Sigmoid colon (tissue), 7 donors: ENCODE data around the gene IER5. TPM values are rescaled to one million over a fixed set of nuclear protein-coding genes. Genes with fewer than 3 reads are reported as not detected.
A peak's percentile ranks its signal among the peaks of the same experiment; 100 is the strongest.

ENCODE experiments used
- DNase-seq: peaks from one replicate; pipeline ENCODE4 v3.0.0-alpha.2; 2019
- H3K27ac ChIP-seq, 4 donors: fragments of 200-600 bp; sonication (generic); one replicate each; pipeline ENCODE4 v1.5.1; 2016 to 2019; ENCODE audit warnings: mild to moderate bottlenecking in 1 of 4
- H3K27me3 ChIP-seq, 3 donors: fragments of 200-600 bp; sonication (generic); one replicate each; pipeline ENCODE4 v1.5.1; 2019; ENCODE audit warnings: mild to moderate bottlenecking in 1 of 3
- H3K36me3 ChIP-seq, 4 donors: fragments of 200-600 bp; sonication (generic); one replicate each; pipeline ENCODE4 v1.5.1; 2016 to 2019
- H3K4me1 ChIP-seq, 4 donors: fragments of 200-600 bp; sonication (generic); one replicate each; pipeline ENCODE4 v1.5.1; 2017 to 2019
- H3K4me3 ChIP-seq, 4 donors: fragments of 200-600 bp; sonication (generic); one replicate each; pipeline ENCODE4 v1.5.1; 2017 to 2019; ENCODE audit warnings: mild to moderate bottlenecking in 2 of 4, moderate library complexity in 1 of 4
- H3K9me3 ChIP-seq, 4 donors: fragments of 200-600 bp in 3 of 4; sonication (generic) in 3 of 4; one replicate each; pipeline versions ENCODE4 v1.5.1 to v1.6.1; 2013 to 2019
- EP300 ChIP-seq, 4 donors: sonication (generic); formaldehyde crosslinking; IDR thresholded peaks; one replicate each; pipeline ENCODE4 v1.6.1; 2017; ENCODE audit warnings: antibody characterized with exemption in 4 of 4
- POLR2A ChIP-seq, 2 donors: fragments of 450-650 bp; IDR thresholded peaks; one replicate each; pipeline ENCODE4 v1.6.1; 2016; ENCODE audit warnings: antibody characterized with exemption in 2 of 2, mild to moderate bottlenecking in 2 of 2, moderate library complexity in 2 of 2
- POLR2AphosphoS5 ChIP-seq, 4 donors: sonication (generic); formaldehyde crosslinking; IDR thresholded peaks; one replicate each; pipeline ENCODE4 v1.6.1; 2017; ENCODE audit warnings: antibody characterized with exemption in 4 of 4
- WGBS, 2 donors: extraction: QIAGEN DNeasy Blood & Tissue Kit; methylation state at CpG; one replicate each; pipeline ENCODE4 v1.1.7; 2013; 5-methylcytosine and 5-hydroxymethylcytosine counted together
- intact Hi-C: fragments of 100-400 bp; cut with DNase I; formaldehyde crosslinking; loops from one replicate; pipeline ENCODE4 v1.15.1; 2023
- polyA plus RNA-seq, 3 donors: library from polyadenylated mRNA; stranded (reverse); fragments of 200-250 nt; gene quantifications; one replicate each; pipeline ENCODE4 v1.2.3, GENCODE V29; 2013
- total RNA-seq, 4 donors: library from RNA; depleted of rRNA; stranded (reverse); fragments of >200 nt; gene quantifications; one replicate each; pipeline ENCODE4 v1.1.0, GENCODE V29; 2016
- TF ChIP-seq, protein P1 (sequence below), 4 experiments: fragments of 450-650 bp in 3 of 4; fragments of 200-600 bp in 1 of 4; IDR thresholded peaks; one replicate each; pipeline ENCODE4 v1.5.1; 2016 to 2019; ENCODE audit warnings: antibody characterized with exemption in 4 of 4, mild to moderate bottlenecking in 3 of 4, moderate library complexity in 2 of 4
- donor health status: healthy with polysubstance abuse.
- donor health status: Bipolar disorder and iron deficiency.
- donor health status: healthy.

The IER5 gene
- total and polyA plus RNA-seq, 7 donors = 7.7 to 11.7 (median 9.6) TPM

DNA sequence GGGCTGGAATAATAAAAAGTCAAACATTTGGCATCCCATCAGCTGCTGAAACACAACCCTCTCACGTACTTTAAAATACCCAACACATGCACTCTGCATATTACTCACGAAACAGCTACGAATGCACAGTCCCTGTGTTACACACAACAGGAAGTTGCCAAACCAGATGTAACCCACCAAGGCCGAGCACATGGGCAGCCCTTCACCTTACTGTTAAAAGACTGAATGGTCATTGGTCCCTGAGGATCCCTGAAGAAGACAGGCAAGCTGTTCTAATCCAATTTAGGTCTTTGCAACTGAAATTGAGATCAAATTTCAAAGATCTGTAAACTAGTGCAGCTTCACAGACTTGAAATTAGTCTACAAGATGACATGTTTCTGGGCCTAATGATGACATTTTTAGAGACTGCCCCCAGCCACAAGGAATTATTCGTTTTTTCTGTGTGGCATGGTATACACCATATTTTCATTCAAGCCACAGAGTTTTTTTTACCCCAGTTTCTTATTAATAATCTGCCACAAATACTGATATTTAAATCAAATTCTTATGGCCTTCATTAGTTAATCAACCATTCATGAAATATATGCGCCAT lies 25.6 kb upstream of the IER5 start:
- H3K4me1 ChIP-seq = peaks cover 0 to 10% (median 0%) of the 10 kb centered on the region in 4 donors
- H3K9me3 ChIP-seq = peaks cover 0 to 6% (median 0%) of the 10 kb centered on the region in 4 donors
- WGBS, 2 donors = 56 to 77% methylated on average over 6 of the region's 6 CpGs
- no peak for DNase-seq
- no peak overlapping the region for H3K4me3 ChIP-seq
- H3K27me3 ChIP-seq = no peaks in the 10 kb centered on the region
- peak overlapping the region in 1 of 4 donors; percentile 21 for H3K27ac ChIP-seq
- no peaks in the 10 kb centered on the region for H3K36me3 ChIP-seq
- intact Hi-C loops = no loop called here
- TF ChIP-seq, protein P1, sequence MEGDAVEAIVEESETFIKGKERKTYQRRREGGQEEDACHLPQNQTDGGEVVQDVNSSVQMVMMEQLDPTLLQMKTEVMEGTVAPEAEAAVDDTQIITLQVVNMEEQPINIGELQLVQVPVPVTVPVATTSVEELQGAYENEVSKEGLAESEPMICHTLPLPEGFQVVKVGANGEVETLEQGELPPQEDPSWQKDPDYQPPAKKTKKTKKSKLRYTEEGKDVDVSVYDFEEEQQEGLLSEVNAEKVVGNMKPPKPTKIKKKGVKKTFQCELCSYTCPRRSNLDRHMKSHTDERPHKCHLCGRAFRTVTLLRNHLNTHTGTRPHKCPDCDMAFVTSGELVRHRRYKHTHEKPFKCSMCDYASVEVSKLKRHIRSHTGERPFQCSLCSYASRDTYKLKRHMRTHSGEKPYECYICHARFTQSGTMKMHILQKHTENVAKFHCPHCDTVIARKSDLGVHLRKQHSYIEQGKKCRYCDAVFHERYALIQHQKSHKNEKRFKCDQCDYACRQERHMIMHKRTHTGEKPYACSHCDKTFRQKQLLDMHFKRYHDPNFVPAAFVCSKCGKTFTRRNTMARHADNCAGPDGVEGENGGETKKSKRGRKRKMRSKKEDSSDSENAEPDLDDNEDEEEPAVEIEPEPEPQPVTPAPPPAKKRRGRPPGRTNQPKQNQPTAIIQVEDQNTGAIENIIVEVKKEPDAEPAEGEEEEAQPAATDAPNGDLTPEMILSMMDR (IDR thresholded peaks at IDR 0.05) = no peak
- TF ChIP-seq POLR2AphosphoS5 (IDR thresholded peaks at IDR 0.05) (no peak), EP300 (IDR thresholded peaks at IDR 0.05) (no peak), POLR2A (IDR thresholded peaks at IDR 0.05) (no peak)

DNA sequence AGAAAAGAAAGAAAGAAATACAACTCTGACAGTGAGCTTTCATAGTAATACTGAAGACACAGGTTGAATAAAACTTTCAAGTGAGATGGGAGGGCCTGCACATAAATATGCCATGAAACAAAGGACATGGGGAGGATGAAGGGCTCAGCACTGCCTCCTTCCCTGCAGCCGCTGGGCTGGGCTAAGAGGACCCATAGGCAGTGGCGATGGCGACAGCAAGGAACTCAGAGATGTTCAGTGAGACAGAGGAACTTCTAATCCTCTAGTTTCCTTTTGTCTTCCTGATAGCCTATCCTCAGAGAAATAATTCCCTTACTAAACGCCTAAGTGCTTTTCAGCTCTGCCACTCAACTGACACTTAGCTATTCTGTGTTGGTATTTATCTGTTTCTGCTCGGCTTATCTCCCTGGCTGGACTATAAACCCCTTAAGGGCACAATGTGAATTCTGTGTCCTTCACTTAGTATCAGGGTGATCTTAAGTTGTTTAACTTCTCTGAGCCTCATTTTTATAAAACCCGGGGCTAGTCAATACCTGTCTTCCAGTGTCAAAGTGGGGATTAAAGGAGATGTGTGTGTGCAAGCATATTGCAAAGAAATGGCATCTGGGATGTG lies 24.4 kb upstream of the IER5 start:
- H3K27me3 ChIP-seq = no peaks in the 10 kb centered on the region
- intact Hi-C loops = no loop called here
- 64 to 69% methylated on average over 6 of the region's 6 CpGs for WGBS, 2 donors

DNA sequence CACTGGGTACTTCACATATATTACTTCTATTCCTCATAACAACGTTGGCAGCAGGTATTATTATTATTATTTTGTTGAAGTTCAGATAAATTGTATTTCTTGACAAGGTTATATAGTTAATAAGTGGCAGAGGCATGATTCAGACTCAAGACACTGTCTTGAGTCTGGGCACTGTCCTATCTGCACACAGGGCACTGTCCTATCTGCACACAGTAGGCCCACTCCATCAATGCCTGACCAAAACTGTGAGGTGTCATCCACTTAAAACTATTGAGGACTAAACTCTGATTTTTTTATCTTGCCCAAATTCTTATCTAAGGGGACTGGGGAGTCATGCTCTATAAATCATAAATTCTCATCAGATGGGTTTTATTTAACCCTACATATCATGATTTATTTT lies 23.8 kb upstream of the IER5 start:
- H3K4me1 ChIP-seq = peaks cover 0 to 10% (median 0%) of the 10 kb centered on the region in 4 donors
- H3K4me3 ChIP-seq = no peak overlapping the region
- no peaks in the 10 kb centered on the region for H3K9me3 ChIP-seq
- WGBS, 2 donors = 47 to 57% methylated on average over 1 of the region's 1 CpG
- H3K27ac ChIP-seq = no peak overlapping the region
- intact Hi-C loops = no loop called here
- no peaks in the 10 kb centered on the region for H3K27me3 ChIP-seq
- no peak for DNase-seq
- H3K36me3 ChIP-seq = no peaks in the 10 kb centered on the region
- TF ChIP-seq, protein P1 (IDR thresholded peaks at IDR 0.05) = no peak
- TF ChIP-seq EP300 (IDR thresholded peaks at IDR 0.05) (no peak), POLR2A (IDR thresholded peaks at IDR 0.05) (no peak), POLR2AphosphoS5 (IDR thresholded peaks at IDR 0.05) (no peak)

More for the DNA sequence above, 24.4 kb upstream of the IER5 start:
- Histone ChIP-seq H3K4me1 (peaks cover 0 to 10% (median 0%) of the 10 kb centered on the region in 4 donors), H3K27ac (no peak overlapping the region), H3K4me3 (no peak overlapping the region), H3K36me3 (no peaks in the 10 kb centered on the region), H3K9me3 (peaks cover 0 to 5% (median 0%) of the 10 kb centered on the region in 4 donors)
- no peak for DNase-seq
- TF ChIP-seq EP300 (IDR thresholded peaks at IDR 0.05) = no peak
- TF ChIP-seq, protein P1 (IDR thresholded peaks at IDR 0.05) = no peak
- TF ChIP-seq POLR2AphosphoS5 (IDR thresholded peaks at IDR 0.05) = no peak
- TF ChIP-seq POLR2A (IDR thresholded peaks at IDR 0.05) = no peak

DNA sequence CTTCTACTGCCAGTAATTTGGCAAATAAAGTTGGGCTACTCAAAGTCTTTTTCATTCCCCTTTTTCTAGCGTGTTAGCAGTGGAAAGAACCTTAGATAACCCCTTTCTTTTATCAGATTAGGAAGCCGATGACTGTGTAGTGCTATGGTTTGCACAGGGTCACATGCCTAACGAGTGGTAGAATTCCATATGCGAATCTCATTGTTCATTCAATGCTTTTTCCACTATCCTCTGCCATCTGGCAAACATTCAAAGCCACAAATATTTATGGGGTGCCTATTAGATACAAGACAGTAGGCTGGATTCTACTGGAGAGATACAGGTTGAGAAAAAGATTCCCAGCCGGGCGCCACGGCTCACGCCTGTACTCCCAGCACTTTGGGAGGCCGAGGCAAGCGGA lies 14.9 kb upstream of the IER5 start:
- Histone ChIP-seq H3K9me3 (no peaks in the 10 kb centered on the region), H3K4me3 (no peak overlapping the region), H3K4me1 (peaks cover 0 to 32% (median 14%) of the 10 kb centered on the region in 4 donors), H3K36me3 (no peaks in the 10 kb centered on the region), H3K27me3 (no peaks in the 10 kb centered on the region), H3K27ac (peak overlapping the region in 2 of 4 donors; percentile 45 to 50)
- TF ChIP-seq, protein P1 (IDR thresholded peaks at IDR 0.05) = no peak
- peak in 1 of 4 donors; percentile 40 for TF ChIP-seq EP300 (IDR thresholded peaks at IDR 0.05)
- TF ChIP-seq POLR2AphosphoS5 (IDR thresholded peaks at IDR 0.05) = peak in 3 of 4 donors; percentile 31 to 53 (median 36)
- no peak for TF ChIP-seq POLR2A (IDR thresholded peaks at IDR 0.05)
- intact Hi-C loops = no loop called here
- no peak for DNase-seq
- WGBS, 2 donors = 75 to 79% methylated on average over 10 of the region's 10 CpGs
